GM10266 (cell line): ENCODE results near the gene ZNF385D.

ENCODE experiments used
- DNase-seq: peaks from one replicate; pipeline ENCODE4 v3.0.0; 2012; ENCODE audit errors: extremely low spot score
- CTCF ChIP-seq: IDR thresholded peaks from 2 replicates; pipeline ENCODE4 v1.5.1; 2012; ENCODE audit warnings: mild to moderate bottlenecking, low read depth; ENCODE audit not compliant: control insufficient read depth, insufficient read depth; ENCODE audit errors: missing control alignments

The ZNF385D gene

GRCh38 chr3:21543380-21544075, 207.5 kb downstream of the ZNF385D start:
- no peak for DNase-seq
- no peak for TF ChIP-seq CTCF

GRCh38 chr3:21542656-21543379, 208.2 kb downstream of the ZNF385D start:
- TF ChIP-seq CTCF, result no peak
- no peak for DNase-seq

GRCh38 chr3:21540265-21540664, 210.7 kb downstream of the ZNF385D start:
- DNase-seq, result no peak
- TF ChIP-seq CTCF, result no peak

GRCh38 chr3:21534462-21534861, 216.5 kb downstream of the ZNF385D start:
- TF ChIP-seq CTCF, result no peak

GRCh38 chr3:21533002-21533401, 218.0 kb downstream of the ZNF385D start:
- no peak for DNase-seq
- TF ChIP-seq CTCF, result no peak

More at GRCh38 chr3:21534462-21534861, 216.5 kb downstream of the ZNF385D start:
- DNase-seq, result no peak

- no peak for TF ChIP-seq CTCF
- no peak for DNase-seq
Observed at GRCh38 chr3:21531909-21532308, 219.1 kb downstream of the ZNF385D start.
